Stimulated activated CD4-positive, alpha-beta T cell treated with anti-CD3 and anti-CD28 coated beads, Interleukin-2, amount 100 ng/mL, for 4 hours (primary cell): ENCODE measurements around the gene ACVR1B.
A peak's percentile ranks its signal among the peaks of the same experiment; 100 is the strongest.

ENCODE experiments used
- DNase-seq: peaks from one replicate; pipeline ENCODE4 v3.0.0-alpha.2; 2020; ENCODE audit warnings: low read depth

The ACVR1B gene

DNA sequence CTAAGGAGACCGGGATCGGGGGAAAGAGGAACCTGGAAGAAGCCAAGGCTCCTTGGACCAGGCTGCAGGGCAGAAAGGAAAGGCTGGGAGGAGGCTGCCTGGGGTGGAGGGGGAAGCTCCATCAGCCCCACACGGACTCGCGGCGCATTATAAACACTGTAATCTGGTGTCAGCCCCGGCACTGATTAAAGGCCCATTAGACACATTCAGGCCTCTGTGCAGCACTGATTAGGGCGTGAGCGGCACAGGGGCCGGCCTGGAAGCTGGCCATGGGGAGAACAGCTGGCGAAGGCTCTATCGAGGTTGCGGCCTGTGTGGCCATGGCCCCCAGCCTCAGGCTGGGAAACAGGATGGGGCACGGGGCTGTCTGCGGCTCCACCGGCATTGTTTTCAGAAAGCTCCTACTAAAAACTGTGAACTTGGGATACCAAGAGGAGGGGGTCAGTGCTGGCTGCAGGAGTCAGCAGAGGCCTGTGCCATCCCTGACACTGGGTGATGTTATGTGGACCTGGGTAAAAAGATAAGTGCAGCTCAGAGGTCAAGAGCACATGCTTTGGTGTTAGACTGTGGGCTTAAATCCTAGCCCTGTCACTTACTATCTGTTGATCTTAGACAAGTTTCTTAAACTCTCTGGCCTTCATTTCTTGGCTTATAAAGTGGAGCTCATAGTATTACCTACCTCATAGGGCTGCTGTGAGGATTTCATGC is 33.6 kb upstream of the ACVR1B start:
- DNase-seq, result no peak

DNA sequence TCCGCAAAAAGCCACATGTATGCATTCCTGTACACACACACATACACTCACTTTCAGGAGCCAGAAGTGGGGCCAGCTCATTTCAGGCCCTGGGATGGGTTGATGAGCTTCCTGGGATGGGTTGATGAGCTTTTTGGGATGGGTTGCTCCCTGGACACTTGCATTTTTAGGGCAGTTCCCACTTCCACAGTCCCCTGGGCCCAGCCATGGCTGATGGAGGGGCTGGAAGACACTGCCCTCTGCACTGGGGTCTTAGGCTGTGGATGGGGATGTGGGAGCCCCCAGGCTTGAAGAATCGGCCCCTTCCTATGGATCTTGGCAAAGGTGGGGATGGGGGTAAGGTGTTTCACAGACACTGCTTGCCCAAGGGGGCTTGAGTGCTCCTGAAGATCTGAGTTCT is 31.5 kb upstream of the ACVR1B start:
- DNase-seq, result no peak

DNA sequence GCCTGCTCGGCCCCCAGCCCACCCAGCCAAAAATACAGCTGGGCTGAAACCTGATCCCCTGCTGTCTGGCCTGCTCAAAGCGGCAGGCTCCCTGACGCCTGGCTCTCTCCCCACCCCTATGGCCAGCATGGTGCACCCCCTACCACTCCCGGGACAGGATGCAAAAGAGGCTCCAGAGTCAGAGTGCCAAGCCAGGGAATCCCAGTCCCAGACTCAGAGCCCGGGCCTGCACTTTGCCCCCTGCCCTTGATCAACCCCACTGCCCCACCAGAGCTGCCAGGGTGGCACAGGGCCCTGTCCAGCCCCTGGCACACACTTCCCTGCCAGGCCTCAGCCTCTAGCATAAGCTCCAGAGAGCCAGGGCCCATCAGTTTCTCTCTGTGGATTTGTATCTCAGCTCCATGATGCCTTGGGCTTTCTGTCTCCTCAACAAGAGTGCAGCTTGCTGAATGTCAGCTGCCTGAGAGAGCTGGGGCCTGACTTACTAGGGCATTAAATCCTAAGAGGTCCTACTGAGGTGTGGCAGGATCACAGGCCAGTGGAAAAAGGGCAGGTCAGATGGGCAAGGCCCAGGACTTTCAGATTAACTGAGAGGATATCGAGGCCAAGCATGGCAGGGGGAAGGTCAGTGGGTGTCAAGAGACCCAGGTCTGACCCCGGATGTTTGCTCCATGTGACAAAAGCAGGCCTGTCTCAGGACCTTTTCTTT is 30.3 kb upstream of the ACVR1B start:
- DNase-seq, result no peak

DNA sequence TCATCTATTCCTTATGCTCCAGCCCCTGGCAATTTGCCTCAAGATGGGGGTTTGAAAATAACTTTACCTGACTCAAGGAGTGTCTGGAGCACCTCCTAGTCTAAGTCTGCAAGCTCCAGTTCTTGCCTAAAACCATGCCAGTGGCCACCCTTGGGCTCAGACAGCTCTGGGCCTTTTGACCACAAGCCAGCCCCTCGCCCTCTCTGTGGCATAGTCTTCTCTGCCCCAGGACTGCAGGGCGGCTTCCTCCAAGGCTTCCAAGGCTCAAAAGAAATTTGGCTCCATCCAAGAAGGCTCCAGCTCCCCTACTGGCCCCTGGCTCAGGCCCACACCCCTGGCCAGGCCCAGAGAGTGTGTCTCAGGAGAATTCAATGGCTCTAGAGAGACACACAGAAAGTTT is 29.4 kb upstream of the ACVR1B start:
- no peak for DNase-seq

DNA sequence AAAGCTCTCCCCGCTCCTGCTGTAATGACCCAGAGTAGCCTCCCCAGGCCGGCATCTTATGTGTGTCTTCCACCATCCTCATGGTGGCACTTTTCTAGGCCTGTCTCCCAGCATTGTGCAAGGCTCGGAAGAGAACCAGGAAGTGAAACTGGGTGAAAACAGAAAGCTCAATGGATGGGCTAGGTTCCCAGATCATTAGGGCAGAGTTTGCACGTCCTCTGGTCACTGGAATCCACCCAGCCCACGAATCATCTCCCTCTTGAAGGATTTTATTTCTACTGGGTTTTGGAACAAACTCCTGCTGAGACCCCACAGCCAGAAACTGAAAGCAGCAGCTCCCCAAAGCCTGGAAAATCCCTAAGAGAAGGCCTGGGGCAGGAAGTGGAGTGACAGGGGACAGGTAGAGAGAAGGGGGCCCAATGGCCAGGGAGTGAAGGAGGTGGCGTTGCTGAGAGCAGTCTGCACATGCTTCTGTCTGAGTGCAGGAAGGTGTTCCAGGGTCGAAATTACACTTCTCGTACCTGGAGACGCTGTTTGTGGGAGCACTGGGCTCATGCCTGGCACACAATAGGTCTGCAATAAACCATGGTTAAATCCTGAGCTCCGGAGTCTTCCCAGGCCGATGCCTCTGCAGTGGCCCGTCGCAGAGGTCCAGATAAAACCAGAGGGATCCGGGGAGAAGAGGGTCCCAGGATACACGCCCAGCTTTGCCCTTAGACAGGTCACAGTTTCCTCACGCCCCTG is 28.6 kb upstream of the ACVR1B start:
- DNase-seq, result no peak

DNA sequence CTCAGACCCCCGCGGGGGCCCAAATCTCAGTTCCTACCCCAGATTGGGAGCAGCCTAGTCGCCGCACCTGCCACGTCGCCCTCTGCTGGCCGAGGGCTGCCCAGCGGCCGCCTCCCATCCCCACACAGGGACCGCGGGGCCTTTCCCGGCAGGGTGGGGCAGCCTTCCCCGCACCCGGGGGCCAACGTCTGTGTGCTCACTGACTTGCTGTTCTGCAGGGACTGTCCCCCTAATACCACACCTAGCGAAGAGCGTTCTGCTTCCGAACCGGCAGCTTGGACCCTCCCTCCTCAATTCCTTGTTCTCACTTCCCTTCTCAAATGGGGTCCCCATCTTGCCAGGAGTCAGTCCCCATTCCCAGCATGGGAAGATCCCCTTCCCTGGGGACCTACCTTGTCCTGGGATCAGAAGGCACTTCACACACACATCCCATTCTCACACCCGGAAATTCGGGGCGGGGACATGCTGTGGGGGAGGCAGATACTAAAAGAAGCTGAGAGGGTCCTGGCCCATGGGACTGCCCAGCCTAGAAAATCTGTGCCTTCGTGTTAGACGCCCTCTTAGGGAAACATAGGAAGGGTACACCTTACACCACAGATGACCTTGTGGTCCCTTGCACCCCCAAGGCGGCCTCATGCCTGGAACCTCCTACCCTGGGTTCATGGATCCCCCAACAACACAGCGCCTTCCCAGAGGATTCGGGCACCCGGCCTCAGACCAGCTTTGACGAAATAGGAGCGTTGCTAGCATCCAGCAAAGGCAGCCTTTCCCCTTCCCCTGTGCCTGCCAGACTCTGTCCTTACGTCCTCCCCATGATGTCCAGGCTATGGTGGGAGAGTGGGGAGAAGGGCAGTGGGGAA is 27.8 kb upstream of the ACVR1B start:
- DNase-seq, result peak; percentile 33

DNA sequence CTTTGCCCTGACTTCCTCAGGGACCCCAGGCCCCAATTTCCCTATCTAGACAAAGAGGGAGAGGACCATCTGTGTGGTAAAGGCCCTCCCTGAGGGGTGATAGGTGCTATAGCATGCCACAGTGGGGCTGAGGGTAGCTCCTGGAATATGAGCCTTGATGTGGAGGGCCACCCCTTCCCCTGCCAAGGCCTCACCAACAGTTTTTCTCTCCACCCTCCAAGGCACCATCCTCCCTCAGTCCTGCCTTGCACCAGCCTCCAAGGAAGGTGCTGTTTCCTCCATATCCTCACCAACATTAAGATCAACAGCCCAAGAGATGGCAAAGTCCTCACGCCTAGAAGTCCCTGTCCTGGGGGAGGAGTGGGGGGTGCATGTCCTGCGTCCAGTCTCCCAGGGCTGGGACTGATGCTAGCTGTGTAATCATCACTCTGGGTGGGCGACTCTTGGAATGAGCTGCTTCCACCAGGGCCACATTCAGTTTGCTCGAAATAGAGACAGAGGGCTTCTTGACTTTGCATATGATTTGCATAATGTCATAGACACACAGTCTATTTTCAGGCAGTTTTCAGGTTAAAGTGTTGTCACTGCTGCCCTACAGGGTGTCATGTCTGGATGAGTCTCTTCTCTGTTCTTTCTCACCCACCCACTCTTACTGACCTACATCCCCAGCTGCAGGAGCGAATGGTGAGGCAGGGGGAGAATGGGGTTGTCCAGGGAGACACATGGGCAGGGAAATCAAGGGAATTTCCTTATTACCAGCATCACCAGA is 26.8 kb upstream of the ACVR1B start:
- no peak for DNase-seq

DNA sequence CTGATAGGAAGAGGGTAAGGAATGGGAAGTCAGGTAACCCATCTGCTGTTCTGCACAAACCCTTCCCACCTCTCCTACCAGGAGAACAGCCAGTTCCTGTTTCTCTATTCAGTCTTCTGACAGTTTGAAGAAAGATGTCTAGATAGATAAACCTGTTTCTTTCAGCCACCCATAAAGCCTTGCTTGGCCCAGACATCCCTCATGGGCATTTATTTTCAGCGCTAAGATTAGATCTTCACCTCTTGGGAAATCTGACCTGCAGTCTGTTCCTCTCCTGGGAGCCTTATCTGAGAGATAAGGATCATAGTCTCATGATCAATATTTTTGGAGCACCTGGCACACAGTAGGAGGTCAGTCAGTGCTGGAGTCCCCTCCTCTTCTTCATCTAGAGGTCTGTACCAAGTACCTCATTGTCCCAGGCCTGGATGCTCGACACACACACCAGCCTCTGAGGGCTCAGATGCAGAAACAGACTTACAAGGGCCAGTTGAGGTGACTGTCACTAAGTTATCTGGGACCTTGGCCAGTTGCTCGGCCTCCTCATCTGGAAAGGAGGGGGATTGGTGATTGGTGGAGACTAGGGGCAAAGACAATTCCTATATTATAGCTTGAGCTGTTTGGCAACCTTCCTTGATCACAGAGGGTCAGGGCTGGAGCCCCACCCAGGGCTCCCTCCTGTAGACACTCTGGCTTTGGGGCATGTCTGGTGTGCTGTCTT is 26.0 kb upstream of the ACVR1B start:
- no peak for DNase-seq

DNA sequence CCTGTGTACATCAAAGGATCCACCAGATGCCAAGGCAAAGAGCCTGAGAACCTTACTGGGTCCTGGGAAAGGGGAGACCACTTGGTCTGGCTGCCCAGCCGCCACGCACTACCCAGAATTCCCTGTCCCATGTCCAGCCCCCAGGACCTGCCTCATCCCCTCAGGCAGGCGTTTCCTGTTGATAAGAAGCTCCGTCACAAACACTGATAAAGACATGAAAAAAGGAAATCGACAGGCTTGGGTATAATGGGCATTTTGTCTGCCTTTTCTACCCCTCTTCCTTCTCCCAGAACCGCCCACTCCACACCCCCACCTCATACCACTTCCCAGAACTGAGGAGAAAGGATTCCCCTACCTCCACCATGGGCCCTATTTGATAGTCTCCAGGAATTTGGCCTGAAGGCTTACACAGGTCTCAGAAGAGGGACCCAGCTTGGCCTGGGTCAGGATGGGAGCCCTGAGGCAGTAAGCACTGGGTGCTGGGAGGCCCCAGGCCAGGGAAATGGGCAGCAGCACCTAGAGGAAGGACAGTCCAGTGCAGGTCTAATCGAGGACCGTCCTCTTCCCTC is 25.4 kb upstream of the ACVR1B start:
- no peak for DNase-seq

DNA sequence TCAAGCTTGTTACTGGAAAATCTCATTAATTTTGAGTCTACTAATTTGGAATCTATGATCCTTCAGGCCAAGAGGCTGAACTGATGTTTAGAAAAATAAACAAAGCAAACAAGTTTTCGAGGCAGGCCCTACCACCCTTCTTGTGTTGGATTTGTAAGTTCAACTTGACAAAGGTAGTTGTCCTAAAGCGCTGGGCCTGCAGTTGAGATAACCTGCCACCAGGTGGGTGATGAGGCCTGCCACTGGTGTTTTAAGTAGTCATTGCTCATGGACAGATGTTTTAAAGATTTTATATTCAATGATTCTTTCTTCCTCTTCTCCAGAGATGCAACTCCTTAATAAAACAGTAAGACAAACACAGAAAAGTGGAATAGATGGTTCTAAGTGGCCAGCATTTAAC is 24.8 kb upstream of the ACVR1B start:
- peak; percentile 22 for DNase-seq

DNA sequence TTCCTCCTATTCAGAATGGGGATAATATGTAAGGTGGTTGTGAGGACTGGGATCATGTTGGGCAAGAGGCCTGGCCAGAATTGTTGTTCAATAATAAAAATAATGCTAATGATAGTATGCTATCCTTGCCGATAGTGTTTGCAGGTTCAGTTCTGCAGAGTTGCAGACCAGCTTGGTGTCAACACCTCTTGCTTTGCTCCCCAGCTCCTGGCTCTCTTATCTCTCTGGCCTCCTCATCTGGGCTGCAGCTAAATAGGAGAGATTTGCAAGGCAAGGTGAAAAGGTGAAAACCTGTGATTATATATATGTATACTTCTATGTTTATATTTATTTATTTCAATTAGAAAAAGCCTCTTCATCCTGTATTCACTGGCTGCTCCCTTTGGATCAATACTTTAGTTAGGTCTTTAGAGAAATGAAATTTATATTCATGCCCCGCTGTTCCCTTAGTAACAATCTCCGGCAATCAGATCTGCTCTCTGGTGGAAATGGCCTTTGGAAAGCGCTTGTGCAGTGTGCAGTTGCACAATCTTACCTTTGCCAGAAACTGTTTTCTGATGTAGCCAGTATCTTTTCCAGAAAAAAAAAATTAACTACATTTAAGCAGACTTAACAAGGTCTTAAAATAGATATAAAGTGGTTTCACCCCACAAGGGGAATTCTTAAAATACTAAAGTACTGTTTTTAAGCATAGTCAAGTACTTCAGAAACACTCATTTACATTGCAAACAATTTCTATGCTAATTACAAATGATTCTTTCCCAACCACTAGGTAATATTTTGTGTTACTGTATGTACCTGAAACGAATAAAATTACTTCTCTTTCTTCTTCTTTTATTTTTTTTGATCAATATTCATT is 19.1 kb upstream of the ACVR1B start:
- no peak for DNase-seq

DNA sequence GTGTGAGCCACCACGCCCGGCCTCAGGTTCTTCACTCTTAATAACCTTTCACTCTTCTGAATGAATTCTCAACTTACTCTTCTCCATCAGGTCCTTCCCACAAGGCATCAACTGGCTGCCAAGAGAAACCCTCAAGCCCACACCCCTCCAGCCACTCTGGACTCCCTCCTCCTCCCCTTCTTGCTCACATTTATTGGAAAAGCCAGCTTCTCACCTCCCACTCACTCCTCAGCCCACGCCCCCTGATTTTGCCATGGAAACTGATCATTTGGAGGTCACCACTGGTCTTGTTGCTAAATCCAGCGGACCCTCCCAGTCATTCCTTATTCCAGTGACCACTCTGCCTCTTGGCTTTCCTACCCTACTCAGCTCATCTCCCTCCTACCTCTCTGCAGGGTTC is 17.4 kb upstream of the ACVR1B start:
- DNase-seq, result no peak

DNA sequence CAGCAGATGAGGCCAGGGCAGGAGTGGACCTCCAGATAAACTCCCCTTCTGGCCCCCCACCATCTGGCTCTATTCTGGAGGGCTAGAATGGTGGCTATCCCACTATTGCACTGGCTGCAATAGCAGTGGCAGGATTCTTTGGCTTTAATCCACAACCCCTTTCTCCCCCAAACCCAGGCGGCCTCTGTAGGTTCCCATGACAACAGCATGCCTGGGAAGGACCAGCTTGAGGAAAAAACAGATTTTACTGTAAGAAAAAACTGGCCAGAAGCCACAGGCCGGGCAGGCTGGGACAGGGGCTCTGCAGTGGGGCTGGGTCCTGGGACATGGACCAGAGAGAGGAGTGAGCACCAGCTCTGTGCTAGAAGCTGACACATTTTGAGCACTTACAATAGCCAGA is 13.6 kb upstream of the ACVR1B start:
- DNase-seq, result no peak

DNA sequence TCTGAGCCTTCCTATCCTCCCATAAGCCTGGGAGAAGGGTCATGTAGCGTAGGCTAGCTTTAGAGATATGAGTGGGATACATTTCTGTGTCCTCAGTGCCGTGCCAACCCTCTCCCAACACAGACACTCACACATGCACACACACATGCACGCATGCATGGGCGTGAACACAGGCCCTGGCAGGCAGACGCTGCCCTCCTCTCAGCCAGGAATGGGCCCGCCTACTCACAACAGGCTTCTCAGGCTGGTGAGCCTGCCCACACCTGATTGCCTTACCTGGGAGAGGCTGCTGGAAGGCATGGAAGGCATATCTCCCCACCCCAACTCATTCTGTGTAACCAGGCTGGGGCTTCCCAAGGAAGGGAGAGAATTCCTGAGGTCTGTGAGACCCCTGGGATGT is 12.8 kb upstream of the ACVR1B start:
- DNase-seq, result no peak

DNA sequence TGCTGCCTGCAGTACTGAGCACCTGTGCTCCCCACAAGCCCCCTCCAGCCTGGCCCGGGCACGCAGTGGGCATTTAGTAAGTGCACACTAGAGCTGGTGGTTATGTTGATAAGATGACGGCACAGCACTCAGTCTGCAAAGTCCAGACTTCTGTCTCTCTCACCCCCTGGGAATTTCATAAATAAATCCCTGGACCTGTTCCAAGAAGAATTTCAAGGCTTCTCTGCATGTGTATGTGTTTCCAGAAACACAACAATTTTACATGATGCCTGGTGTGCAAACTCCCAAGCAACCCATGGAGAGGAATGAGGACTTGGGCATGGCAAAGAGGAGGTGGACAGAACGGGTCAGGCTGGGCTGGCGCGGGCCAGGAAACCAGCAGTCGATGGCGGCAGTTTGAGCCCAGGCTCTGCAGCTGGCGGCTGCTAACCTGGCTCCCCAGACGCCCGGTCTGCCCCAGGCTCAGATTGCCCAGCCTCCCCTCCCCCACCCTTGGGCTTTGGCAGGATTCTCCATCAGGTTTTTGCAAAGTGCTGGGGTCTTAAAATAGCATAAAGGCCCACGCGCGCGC is 10.4 kb upstream of the ACVR1B start:
- DNase-seq, result no peak

DNA sequence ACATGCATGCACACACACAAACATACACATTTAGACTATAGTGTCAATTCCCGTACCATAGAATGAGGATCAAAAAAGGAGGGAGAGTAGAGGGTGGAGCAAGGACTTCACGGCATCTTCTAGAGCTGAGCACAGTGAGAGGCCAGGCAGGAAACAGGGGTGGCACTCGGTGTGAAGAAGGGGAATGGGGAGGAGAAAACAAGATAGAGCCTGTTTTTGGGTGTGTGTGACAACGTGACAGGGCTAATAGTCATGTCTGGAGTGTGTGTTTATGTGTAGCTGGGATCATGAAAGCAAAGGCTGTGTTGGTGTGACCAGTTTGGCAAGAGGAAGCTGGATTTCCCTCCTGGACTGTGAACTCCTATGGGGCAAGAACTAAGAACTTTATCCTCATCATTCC is 9.9 kb upstream of the ACVR1B start:
- DNase-seq, result no peak

DNA sequence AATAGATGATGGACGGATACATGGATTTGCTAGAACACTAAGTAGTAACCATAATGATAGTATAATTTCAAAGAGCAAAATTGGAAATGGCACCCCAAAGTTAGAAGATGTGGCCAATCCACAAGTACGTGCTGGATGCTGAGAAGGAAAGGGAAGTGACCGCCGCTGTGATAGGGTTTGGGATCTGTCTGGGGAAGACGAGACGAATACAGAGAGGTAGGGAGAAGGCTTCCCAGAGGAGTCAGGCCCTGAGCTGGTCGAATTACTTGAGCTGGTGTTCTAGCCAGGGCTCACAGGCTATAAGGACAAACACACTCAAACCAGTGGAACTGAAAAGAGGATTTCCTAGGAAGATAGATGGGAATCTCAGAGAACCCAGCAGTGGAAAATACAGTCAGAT is 9.4 kb upstream of the ACVR1B start:
- no peak for DNase-seq

DNA sequence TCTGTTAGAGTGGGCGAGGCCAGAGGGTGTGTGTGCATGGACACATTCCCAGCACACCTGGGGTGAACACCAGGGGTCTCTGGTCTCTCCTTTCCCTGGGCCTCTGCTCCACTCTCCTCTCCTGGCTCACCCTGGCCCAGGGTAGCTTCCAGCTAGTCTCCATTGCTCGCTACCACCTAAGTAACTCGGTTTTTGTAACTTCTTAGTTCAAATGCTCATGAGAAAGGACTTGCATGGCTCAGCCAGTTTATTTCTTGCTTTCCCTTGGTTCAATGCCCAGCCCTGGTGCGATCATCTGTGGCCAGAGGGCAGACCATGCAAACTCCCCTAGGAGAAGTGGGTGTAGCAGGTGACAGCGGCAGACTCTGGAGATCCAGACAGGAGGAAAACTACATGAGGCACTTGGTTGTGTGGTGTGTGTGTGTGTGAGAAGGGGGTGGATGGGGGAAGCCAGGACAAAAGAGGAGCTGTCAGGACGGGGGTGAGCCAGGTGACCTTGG is 8.9 kb upstream of the ACVR1B start:
- no peak for DNase-seq

DNA sequence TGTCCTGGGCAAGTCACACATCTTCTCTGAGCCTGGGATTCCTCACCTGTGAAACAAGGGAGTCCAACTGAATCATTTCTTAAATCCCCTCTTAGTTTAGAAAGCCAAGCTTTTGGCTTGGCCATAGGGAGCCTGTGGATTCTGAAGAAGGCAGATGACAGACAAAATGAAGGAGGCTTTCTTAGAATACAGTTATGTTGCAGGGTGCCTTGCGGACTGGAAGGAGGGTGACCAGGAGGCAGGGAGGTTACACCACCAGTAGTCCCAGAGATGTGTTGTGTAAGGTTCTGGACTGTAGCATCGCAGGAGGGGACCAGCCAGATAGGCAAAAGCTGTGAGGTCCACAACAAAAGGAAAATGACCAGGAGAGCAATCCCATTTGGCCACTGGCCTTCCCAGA is 8.2 kb upstream of the ACVR1B start:
- no peak for DNase-seq
